GM12878 (cell line): Measurements from ENCODE around the gene RERE. TPM values are rescaled to one million over a fixed set of nuclear protein-coding genes. Genes with fewer than 3 reads are reported as not detected.

Experiments
- ATAC-seq: fragments of 200-7000 bp; cut with Tn5 transposase; 3 replicates; pipeline ENCODE4 v1.9.1; 2020; ENCODE audit warnings: mild to moderate bottlenecking, moderate library complexity
- BruUV-seq: library from RNA; stranded (reverse); fragments of 400-500 nt; replicated peaks from 2 replicates; lab custom pipeline; 2021; lab: Mats Ljungman, UMichigan
- CTCF ChIA-PET: fragments of 300-600 bp; sonication (Branson Sonifier 250); formaldehyde crosslinking; extraction: SDS; loops from one replicate; lab custom pipeline; 2021; ENCODE audit warnings: inconsistent platforms; lab: Yijun Ruan, JAX
- POLR2A ChIA-PET: fragments of 350-600 bp; formaldehyde crosslinking; extraction: SDS; loops from one replicate; lab custom pipeline; 2021; ENCODE audit warnings: inconsistent platforms; lab: Charles Lee
- RAD21 ChIA-PET: fragments of 300-600 bp; sonication (Branson Sonifier 250); formaldehyde crosslinking; loops from one replicate; lab custom pipeline; 2023; ENCODE audit warnings: antibody characterized with exemption; ENCODE audit not compliant: unreplicated experiment; lab: Charles Lee
- SMC1A ChIA-PET: fragments of 300-600 bp; sonication (Branson Sonifier 250); formaldehyde crosslinking; loops from one replicate; lab custom pipeline; 2023; ENCODE audit not compliant: unreplicated experiment, uncharacterized antibody; lab: Charles Lee
- DNase-seq: peaks from one replicate; pipeline ENCODE4 v3.0.0-alpha.2; 2011; ENCODE audit warnings: low read depth, low spot score
- FAIRE-seq: peaks from 3 replicates; lab custom pipeline; 2011; peaks lifted over from hg19 to GRCh38; lab: Jason Lieb, UNC
- H2AFZ ChIP-seq: 2 replicates; pipeline ENCODE4 v1.6.0; 2011; ENCODE audit warnings: low read depth, low read length, control low read depth; ENCODE audit not compliant: control insufficient read depth
- H3K27ac ChIP-seq: 2 replicates; pipeline ENCODE4 v1.5.1; 2011; ENCODE audit warnings: control low read depth; ENCODE audit not compliant: control insufficient read depth, insufficient read depth
- H3K27me3 ChIP-seq, 2 experiments: replicated peaks in 1 of 2; 2 replicates each; pipeline versions ENCODE4 v1.6.0 to v1.6.1; 2011; ENCODE audit warnings: low read length in 1 of 2; ENCODE audit not compliant: control insufficient read depth in 2 of 2, insufficient read depth in 2 of 2
- H3K36me3 ChIP-seq, 2 experiments: 2 replicates each; pipeline ENCODE4 v1.5.1; 2011; ENCODE audit warnings: low read length in 1 of 2; ENCODE audit not compliant: control insufficient read depth in 2 of 2, insufficient read depth in 2 of 2
- H3K4me1 ChIP-seq: 2 replicates; pipeline ENCODE4 v1.6.1; 2011; ENCODE audit warnings: mild to moderate bottlenecking, low read length, moderate library complexity, mixed read lengths; ENCODE audit not compliant: control insufficient read depth, insufficient read depth
- H3K4me2 ChIP-seq: 2 replicates; pipeline ENCODE4 v1.6.0; 2011; ENCODE audit warnings: control low read depth; ENCODE audit not compliant: control insufficient read depth, insufficient read depth
- H3K4me3 ChIP-seq: fragments of 200-600 bp; sonication (generic); 2 replicates; pipeline ENCODE4 v1.5.1; 2016
- H3K79me2 ChIP-seq: 2 replicates; pipeline ENCODE4 v1.6.0; 2011; ENCODE audit warnings: low read length; ENCODE audit not compliant: control insufficient read depth, insufficient read depth
- H3K9ac ChIP-seq: 2 replicates; pipeline ENCODE4 v1.8.0; 2011; ENCODE audit warnings: low read length, control low read depth, mixed read lengths; ENCODE audit not compliant: control insufficient read depth, insufficient read depth
- H3K9me3 ChIP-seq: replicated peaks from 3 replicates; pipeline ENCODE4 v1.5.1; 2011; ENCODE audit warnings: mild to moderate bottlenecking, low read length; ENCODE audit not compliant: control insufficient read depth, insufficient read depth
- H4K20me1 ChIP-seq: 2 replicates; pipeline ENCODE4 v1.6.0; 2011; ENCODE audit not compliant: control insufficient read depth, insufficient read depth
- BRCA1 ChIP-seq: IDR thresholded peaks from 2 replicates; pipeline ENCODE4 v1.6.1; 2011; ENCODE audit warnings: low read depth, low read length, improper control_type of control experiment
- CHD4 ChIP-seq: fragments of 200-600 bp; sonication (generic); IDR thresholded peaks from 2 replicates; pipeline ENCODE4 v1.6.1; 2016; ENCODE audit warnings: mild to moderate bottlenecking
- CUX1 ChIP-seq: IDR thresholded peaks from 2 replicates; pipeline ENCODE4 v1.6.1; 2012; ENCODE audit warnings: improper control_type of control experiment, low read depth, low read length; ENCODE audit not compliant: insufficient replicate concordance
- EGR1 ChIP-seq, 2 experiments: IDR thresholded peaks; 1 replicate in 1 of 2; 2 replicates in 1 of 2; pipeline ENCODE4 v1.6.1; 2011 to 2012; ENCODE audit warnings: low read depth in 2 of 2, low read length in 2 of 2, borderline replicate concordance in 1 of 2, mild to moderate bottlenecking in 1 of 2, moderate library complexity in 1 of 2
- EP300 ChIP-seq, 2 experiments: fragments of 150-350 bp in 1 of 2; IDR thresholded peaks; 2 replicates each; pipeline ENCODE4 v1.6.1; 2011 to 2012; ENCODE audit warnings: low read depth in 2 of 2, low read length in 2 of 2, borderline replicate concordance in 1 of 2, improper control_type of control experiment in 1 of 2, inconsistent platforms in 1 of 2; ENCODE audit not compliant: control insufficient read depth in 1 of 2
- JUND ChIP-seq: IDR thresholded peaks from 2 replicates; pipeline ENCODE4 v1.6.1; 2012; ENCODE audit warnings: low read depth, mild to moderate bottlenecking, low read length, improper control_type of control experiment, moderate library complexity
- MEF2A ChIP-seq: IDR thresholded peaks from 2 replicates; pipeline ENCODE4 v1.6.1; 2011; ENCODE audit warnings: low read depth, mild to moderate bottlenecking, low read length, moderate library complexity; ENCODE audit not compliant: insufficient read depth
- MTA2 ChIP-seq: fragments of 450-650 bp; IDR thresholded peaks from 2 replicates; pipeline ENCODE4 v1.6.1; 2016; ENCODE audit warnings: low read depth, mild to moderate bottlenecking, moderate library complexity
- MYB ChIP-seq: fragments of 150-350 bp; IDR thresholded peaks from 2 replicates; pipeline ENCODE4 v1.6.1; 2014; ENCODE audit warnings: mild to moderate bottlenecking, low read depth, low read length, borderline replicate concordance
- NFYB ChIP-seq: IDR thresholded peaks from 2 replicates; pipeline ENCODE4 v1.6.1; 2011; ENCODE audit warnings: low read depth, mild to moderate bottlenecking, low read length, improper control_type of control experiment, moderate library complexity; ENCODE audit not compliant: insufficient read depth
- NR2C1 ChIP-seq: fragments of 450-650 bp; IDR thresholded peaks from 2 replicates; pipeline ENCODE4 v1.6.1; 2017; ENCODE audit warnings: antibody characterized with exemption, mild to moderate bottlenecking, moderate library complexity
- RB1 ChIP-seq: fragments of 450-650 bp; formaldehyde crosslinking; IDR thresholded peaks from 2 replicates; pipeline ENCODE4 v1.6.1; 2017; ENCODE audit warnings: mild to moderate bottlenecking, borderline replicate concordance
- RELA ChIP-seq: fragments of 450-650 bp; IDR thresholded peaks from 2 replicates; pipeline ENCODE4 v1.8.0; 2014; ENCODE audit warnings: borderline replicate concordance; ENCODE audit not compliant: partially characterized antibody
- RUNX3 ChIP-seq: IDR thresholded peaks from 2 replicates; pipeline ENCODE4 v1.6.1; 2012; ENCODE audit warnings: low read length, inconsistent platforms
- WRNIP1 ChIP-seq: IDR thresholded peaks from 2 replicates; pipeline ENCODE4 v1.6.1; 2011; ENCODE audit warnings: low read depth, low read length, improper control_type of control experiment, borderline replicate concordance
- YY1 ChIP-seq: IDR thresholded peaks from 2 replicates; pipeline ENCODE4 v1.6.1; 2011; ENCODE audit warnings: low read depth, mild to moderate bottlenecking, low read length
- WGBS: methylation state at CpG from one replicate; pipeline ENCODE4 v1.1.6; 2016; ENCODE audit warnings: low lambda C conversion rate; ENCODE audit not compliant: insufficient replicate concordance, insufficient coverage; ENCODE audit errors: missing lambda C conversion rate; 5-methylcytosine and 5-hydroxymethylcytosine counted together
- in situ Hi-C: fragments of 300-500 bp; cut with MboI; formaldehyde crosslinking; loops from 9 replicates; pipeline ENCODE4 v1.14.3; 2018; ENCODE audit warnings: mixed read lengths
- intact Hi-C: fragments of 100-400 bp; cut with micrococcal nuclease; formaldehyde crosslinking; loops from one replicate; pipeline ENCODE4 v1.14.2; 2022; ENCODE audit not compliant: unreplicated experiment
- polyA plus RNA-seq, 11 experiments: library from polyadenylated mRNA; depleted of rRNA in 4 of 11; unstranded in 6 of 11; stranded (reverse) in 5 of 11; fragments of >200 nt; fragmentation: Nextera tagmentation in 4 of 11; fragmentation: Illumina TruSeq in 1 of 11; extraction: Ambion mirVana in 4 of 11; extraction: Trizol in 1 of 11; gene quantifications; 1 replicate in 1 of 11; 2 replicates in 10 of 11; pipeline versions ENCODE4 v1.2.1 to v1.2.3, GENCODE V29; 2011 to 2016; ENCODE audit warnings: inconsistent platforms in 2 of 11, missing spikeins in 2 of 11, low read depth in 1 of 11
- total RNA-seq, 4 experiments: library from RNA; depleted of rRNA in 3 of 4; stranded (reverse); fragments of >200 nt in 3 of 4; fragmentation: Illumina TruSeq in 1 of 4; extraction: Trizol in 1 of 4; gene quantifications; 2 replicates each; pipeline versions ENCODE4 v1.2.1 to v1.2.3, GENCODE V29; 2013 to 2021

The RERE gene
- total and polyA plus RNA-seq, 10 of the 15 experiments (the other 5 are each of a cell fraction or from before 2014, with no cell fraction given) = 5.2 to 60.5 (median 20.2) TPM

DNA sequence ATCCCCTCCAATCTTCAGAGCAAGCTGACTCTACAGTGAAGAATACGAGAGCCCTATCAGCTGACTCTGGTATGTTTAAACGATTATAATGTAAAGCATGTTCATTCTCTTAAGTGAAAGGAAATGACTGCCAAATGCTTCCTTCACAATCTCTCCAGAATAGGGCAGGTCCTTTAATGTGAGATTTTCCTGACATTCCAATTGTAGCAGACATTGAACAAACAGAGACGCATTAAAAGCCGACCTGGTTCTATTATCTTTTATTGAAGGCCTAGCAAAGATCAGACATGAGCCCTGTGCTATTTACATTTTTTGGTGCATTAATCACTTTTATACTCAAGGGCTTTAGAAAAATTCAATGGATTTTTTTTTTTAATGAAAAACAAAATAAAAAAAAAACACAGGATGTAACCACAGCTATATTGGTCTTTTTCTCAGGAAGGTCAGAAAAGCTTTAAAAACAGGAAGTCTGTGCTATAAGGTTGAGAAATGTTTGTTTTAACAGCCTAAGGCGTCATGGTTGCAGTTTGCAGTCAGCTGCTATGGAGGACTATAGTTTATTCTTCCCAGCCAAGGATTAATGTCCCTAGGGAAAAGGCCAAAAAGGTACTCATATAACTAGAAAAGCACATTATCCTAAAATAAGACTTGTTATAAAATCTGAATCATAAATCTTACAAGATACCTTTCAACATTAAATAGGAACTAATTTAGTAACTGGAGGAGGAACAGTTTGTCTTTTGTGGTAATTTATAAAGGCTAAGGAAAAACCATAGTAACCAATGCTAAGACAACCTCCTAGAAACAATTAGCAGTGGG is 104.8 kb downstream of the RERE start (continued):
- no peak for TF ChIP-seq RB1
- TF ChIP-seq MTA2 = peak; percentile 28; the same call in 1 of the 2 replicates
- no peak for TF ChIP-seq CHD4
- TF ChIP-seq NFYB = no peak
- 0 out of 2 replicates have a peak, but pooled peaks have one; percentile 25 for TF ChIP-seq MEF2A
- peak in 1 of 2 experiments; percentile 55; a peak in 1 of 4 replicates for TF ChIP-seq EP300 (IDR thresholded peaks at IDR 0.05; ENCODE audit: borderline replicate concordance in 1 of 2, control insufficient read depth in 1 of 2, low read depth in 2 of 2, low read length in 2 of 2)

GRCh38 chr1:8711873-8712412 is 105.5 kb downstream of the RERE start:
- ChIA-PET POLR2A (interaction anchor here (1.5 kb wide), 1 partner anchor 50 kb away, joined by 4 read pairs; no protein-coding TSS in a partner anchor), RAD21 (interaction anchor here (0.8 to 1.4 kb wide), 6 partner anchors 8 to 60 kb away, joined by 3 to 5 read pairs (median 4); no protein-coding TSS in a partner anchor), SMC1A (interaction anchor here (0.9 to 4.5 kb wide), 9 partner anchors 8 to 150 kb away, joined by 3 to 19 read pairs (median 5); no protein-coding TSS in a partner anchor), CTCF (interaction anchor here (0.7 to 3.4 kb wide), 3 partner anchors 8 to 14 kb away, joined by 3 to 16 read pairs (median 5); no protein-coding TSS in a partner anchor)
- Histone ChIP-seq H3K79me2 (peaks cover 8% of the 10 kb centered on the region), H4K20me1 (no peaks in the 10 kb centered on the region), H3K36me3 (no peaks in the 10 kb centered on the region), H3K4me1 (peaks cover 8% of the 10 kb centered on the region), H3K9ac (no peak overlapping the region), H2AFZ (peak overlapping the region; percentile 52; the same call in 1 of the 2 replicates), H3K9me3 (no peaks in the 10 kb centered on the region), H3K4me2 (peak overlapping the region; percentile 47), H3K27me3 (no peaks in the 10 kb centered on the region), H3K4me3 (peak overlapping the region; percentile 0; the same call in 1 of the 2 replicates), H3K27ac (peak overlapping the region; percentile 49; the same call in 1 of the 2 replicates)
- no TSS peak for BruUV-seq
- in situ Hi-C loops = no loop called here
- intact Hi-C loops = no loop called here
- FAIRE-seq (no peak), ATAC-seq (peak; percentile 53), DNase-seq (no peak)
- WGBS = 46% methylated on average over 4 of the region's 4 CpGs
- TF ChIP-seq BRCA1 = no peak
- TF ChIP-seq EGR1 (IDR thresholded peaks at IDR 0.05; ENCODE audit: borderline replicate concordance in 1 of 2, low read depth in 2 of 2, low read length in 2 of 2) = no peak
- TF ChIP-seq JUND = no peak
- TF ChIP-seq CUX1 = no peak
- no peak for TF ChIP-seq RELA
- no peak for TF ChIP-seq RUNX3
- no peak for TF ChIP-seq WRNIP1
- no peak for TF ChIP-seq NR2C1
- no peak for TF ChIP-seq YY1
- TF ChIP-seq MYB = no peak
